GM18499 (cell line): ENCODE data around the gene FUT4.
"Not testable (repeated sequence)": the region's sequence is repeated elsewhere in the genome, so short reads cannot be mapped to it uniquely, and the experiment has no call there.

Source experiments
- ATAC-seq: cut with Tn5 transposase; IDR thresholded peaks from one replicate; pipeline ENCODE4 v1.9.1; 2021; ENCODE audit warnings: moderate number of reproducible peaks; ENCODE audit not compliant: insufficient read depth, unreplicated experiment

The FUT4 gene

GRCh38 chr11:94528551-94528950, 15.2 kb upstream of the FUT4 start:
- ATAC-seq: no peak

GRCh38 chr11:94532211-94532610, 11.5 kb upstream of the FUT4 start:
- ATAC-seq: no peak

- ATAC-seq: no peak
Observed at GRCh38 chr11:94533206-94533605, 10.5 kb upstream of the FUT4 start.

DNA sequence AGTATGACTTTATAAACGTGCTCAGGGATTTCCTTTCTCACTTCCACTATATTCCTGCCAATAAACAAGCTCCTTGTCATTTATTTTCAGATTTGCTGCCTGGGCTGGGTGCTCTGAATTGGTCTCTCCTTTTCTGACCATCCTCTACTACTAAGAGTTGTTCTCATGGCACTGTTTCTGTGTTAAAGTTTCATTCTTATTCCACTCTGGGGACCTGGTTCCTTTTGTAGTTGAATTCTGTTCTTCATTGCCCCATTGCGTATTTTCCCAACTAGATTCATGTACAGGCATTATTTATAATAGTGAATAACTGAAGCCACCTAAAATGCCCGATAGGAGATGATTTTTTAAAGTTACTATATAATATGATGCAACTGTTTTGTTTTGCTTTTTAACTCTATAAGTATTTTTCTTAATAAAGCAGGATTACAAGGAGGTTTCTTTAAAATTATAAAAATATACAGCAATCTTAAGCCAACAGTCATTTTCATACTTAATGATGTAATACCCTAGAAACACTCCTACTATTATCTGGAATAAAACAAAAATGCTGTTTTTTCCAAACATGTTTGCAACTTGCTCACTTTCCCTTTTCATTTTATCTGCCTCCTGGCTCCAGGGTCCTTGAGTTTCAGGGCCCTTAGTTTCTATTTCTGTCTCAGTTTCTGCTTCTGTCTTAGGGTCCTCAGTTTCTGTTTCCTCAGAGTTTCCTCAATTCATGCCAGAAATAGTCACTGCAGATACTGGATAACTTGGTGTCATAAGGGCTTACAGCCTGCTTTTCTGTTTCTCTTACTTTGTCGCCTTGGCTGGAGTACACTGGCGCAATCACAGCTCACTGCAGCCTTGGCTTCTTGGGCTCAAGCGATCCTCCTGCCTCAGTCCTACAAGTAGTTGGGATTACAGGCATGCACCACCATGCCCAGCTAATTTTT, 9.8 kb upstream of the FUT4 start:
- no peak for ATAC-seq

DNA sequence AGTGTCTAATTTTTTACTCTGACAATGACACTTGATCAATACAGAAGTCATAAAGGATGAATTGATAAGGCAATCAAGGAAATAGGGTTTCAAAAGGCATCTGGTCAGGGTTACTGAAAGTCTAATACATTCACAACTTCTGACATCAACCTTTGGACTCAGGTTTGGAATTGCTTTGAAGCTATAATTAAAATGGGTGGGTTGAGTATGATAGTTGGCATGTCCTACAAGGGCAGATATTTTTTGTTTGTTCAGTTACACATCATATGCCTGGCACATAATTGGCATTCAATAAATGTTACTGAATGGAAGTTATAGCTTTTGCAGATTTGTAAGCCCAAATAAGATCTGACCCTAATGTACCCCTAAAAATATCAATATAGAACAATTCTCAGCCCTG, 7.3 kb upstream of the FUT4 start:
- ATAC-seq: no peak

DNA sequence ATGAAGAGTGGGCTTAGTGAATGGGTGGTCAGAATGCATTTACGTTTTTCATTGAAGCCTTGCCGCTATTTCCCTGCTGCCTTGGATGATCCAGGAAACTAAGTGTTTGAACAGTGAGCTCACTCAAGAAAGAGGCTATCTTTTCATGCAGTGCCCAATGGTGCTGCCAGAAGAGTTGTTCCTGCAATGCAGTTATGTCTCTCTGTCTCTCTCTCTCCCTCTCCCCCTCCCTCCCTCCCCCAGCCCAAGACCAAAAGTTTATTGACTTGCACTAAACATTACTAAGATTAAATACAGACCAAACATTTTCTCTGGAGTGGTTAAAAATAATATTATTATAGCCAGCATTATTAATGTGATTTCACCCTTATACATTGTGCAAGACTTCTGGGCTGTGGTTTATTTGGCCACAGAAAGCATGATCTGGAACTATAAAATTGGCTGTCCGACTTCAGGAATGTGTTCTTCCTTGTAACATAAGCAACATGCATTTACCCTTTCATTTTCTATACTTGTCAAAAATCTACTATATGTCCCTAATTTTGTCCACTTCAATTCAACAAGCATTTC, 6.6 kb upstream of the FUT4 start:
- ATAC-seq: no peak

- no peak for ATAC-seq
Observed at GRCh38 chr11:94539420-94539819, 4.3 kb upstream of the FUT4 start.

DNA sequence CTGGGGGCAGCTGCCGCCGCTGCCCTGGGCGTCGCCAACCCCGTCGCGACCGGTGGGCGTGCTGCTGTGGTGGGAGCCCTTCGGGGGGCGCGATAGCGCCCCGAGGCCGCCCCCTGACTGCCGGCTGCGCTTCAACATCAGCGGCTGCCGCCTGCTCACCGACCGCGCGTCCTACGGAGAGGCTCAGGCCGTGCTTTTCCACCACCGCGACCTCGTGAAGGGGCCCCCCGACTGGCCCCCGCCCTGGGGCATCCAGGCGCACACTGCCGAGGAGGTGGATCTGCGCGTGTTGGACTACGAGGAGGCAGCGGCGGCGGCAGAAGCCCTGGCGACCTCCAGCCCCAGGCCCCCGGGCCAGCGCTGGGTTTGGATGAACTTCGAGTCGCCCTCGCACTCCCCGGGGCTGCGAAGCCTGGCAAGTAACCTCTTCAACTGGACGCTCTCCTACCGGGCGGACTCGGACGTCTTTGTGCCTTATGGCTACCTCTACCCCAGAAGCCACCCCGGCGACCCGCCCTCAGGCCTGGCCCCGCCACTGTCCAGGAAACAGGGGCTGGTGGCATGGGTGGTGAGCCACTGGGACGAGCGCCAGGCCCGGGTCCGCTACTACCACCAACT, 1.0 kb downstream of the FUT4 start:
- peak; percentile 0 for ATAC-seq

- ATAC-seq: no peak
Observed at GRCh38 chr11:94545264-94546161, 1.8 kb downstream of the FUT4 start.

GRCh38 chr11:94546162-94546470, 2.4 kb downstream of the FUT4 start:
- no peak for ATAC-seq

DNA sequence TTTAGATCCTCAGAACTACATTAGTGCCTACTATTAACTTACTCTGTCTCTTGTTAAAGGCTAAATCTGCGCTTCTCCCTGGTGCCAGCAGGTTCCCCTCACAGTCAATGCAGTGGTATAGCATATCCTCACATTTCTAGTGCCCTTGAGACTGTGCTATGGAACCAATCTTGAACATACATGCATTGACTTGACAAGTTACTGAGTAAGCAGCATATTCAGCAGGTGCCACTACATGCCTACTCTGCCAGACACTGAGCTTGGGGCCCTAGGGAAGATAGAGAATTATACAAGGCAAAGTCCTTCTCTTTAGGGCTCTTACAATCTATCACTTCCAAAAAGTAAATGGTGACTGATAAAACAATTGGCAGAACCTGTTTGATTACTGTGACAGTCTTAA, 3.2 kb downstream of the FUT4 start:
- no peak for ATAC-seq

GRCh38 chr11:94549146-94549545, 5.4 kb downstream of the FUT4 start:
- no peak for ATAC-seq

GRCh38 chr11:94550513-94550912, 6.8 kb downstream of the FUT4 start:
- no peak for ATAC-seq

GRCh38 chr11:94553938-94554337, 10.2 kb downstream of the FUT4 start:
- ATAC-seq: no peak

DNA sequence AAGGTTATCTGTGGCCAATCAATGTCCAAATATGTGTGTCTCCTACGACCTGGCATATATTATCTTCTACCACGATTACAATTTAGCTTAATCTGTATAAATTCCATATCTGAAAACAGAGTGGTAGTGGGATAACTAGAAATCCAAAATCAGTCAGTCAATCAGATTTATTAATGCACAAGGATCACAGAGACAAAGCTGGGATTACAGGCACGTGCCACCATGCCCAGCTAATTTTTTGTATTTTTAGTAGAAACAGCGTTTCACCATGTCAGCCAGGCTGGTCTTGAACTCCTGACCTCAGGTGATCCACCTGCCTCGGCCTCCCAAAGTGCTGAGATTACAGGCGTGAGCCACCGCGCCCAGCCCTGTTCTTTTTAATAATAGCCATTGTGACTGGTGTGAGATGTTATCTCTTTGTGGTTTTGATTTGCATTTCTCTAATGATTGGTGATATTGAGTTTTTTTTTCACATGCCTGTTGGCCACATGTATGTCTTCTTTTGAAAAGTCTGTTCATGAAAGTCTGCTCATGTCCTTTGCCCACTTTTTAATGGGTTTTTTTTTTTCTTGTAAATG, 12.1 kb downstream of the FUT4 start:
- ATAC-seq: not testable (repeated sequence)

- no peak for ATAC-seq
Observed at GRCh38 chr11:94557421-94557820, 13.7 kb downstream of the FUT4 start.

GRCh38 chr11:94557992-94558391, 14.3 kb downstream of the FUT4 start:
- ATAC-seq: no peak

- ATAC-seq: no peak
Observed at GRCh38 chr11:94558468-94558867, 14.7 kb downstream of the FUT4 start.

- no peak for ATAC-seq
Observed at GRCh38 chr11:94558932-94559331, 15.2 kb downstream of the FUT4 start.

- ATAC-seq: no peak
Observed at GRCh38 chr11:94559361-94559760, 15.6 kb downstream of the FUT4 start.
